H1 (cell line): ENCODE results near the gene TRAT1. TPM values are rescaled to one million over a fixed set of nuclear protein-coding genes. Genes with fewer than 3 reads are reported as not detected.

ENCODE experiments used
- CTCF ChIA-PET: fragments of 300-600 bp; sonication (Branson Sonifier 250); formaldehyde crosslinking; loops from one replicate; lab custom pipeline; 2021; ENCODE audit not compliant: partially characterized antibody; lab: Charles Lee
- POLR2A ChIA-PET: fragments of 300-600 bp; sonication (Branson Sonifier 250); formaldehyde crosslinking; loops from one replicate; lab custom pipeline; 2021; ENCODE audit warnings: inconsistent platforms; ENCODE audit not compliant: partially characterized antibody; lab: Charles Lee
- DNase-seq, 2 experiments: peaks; one replicate each; pipeline versions ENCODE4 v3.0.0 to v3.0.0-alpha.2; 2010 to 2022; ENCODE audit warnings: low spot score in 2 of 2, low read depth in 1 of 2, mixed read lengths in 1 of 2
- FAIRE-seq: peaks from 2 replicates; lab custom pipeline; 2011; peaks lifted over from hg19 to GRCh38; lab: Jason Lieb, UNC
- H2AFZ ChIP-seq: 2 replicates; pipeline ENCODE4 v1.8.1; 2012; ENCODE audit warnings: low read length, inconsistent platforms
- H2AK5ac ChIP-seq: 2 replicates; pipeline ENCODE4 v1.6.1; 2013; ENCODE audit warnings: low read depth, low read length
- H2BK120ac ChIP-seq: replicated peaks from 2 replicates; pipeline ENCODE3; 2013; ENCODE audit warnings: low read depth, low read length, inconsistent platforms
- H2BK12ac ChIP-seq: 2 replicates; pipeline ENCODE4 v1.6.1; 2013; ENCODE audit warnings: low read depth, low read length
- H2BK15ac ChIP-seq: 2 replicates; pipeline ENCODE4 v1.6.1; 2013; ENCODE audit warnings: low read length
- H2BK20ac ChIP-seq: 2 replicates; pipeline ENCODE4 v1.6.1; 2013; ENCODE audit warnings: low read length
- H2BK5ac ChIP-seq: 2 replicates; pipeline ENCODE4 v1.6.1; 2013; ENCODE audit warnings: low read depth, low read length
- H3K14ac ChIP-seq: 2 replicates; pipeline ENCODE4 v1.6.1; 2013; ENCODE audit warnings: inconsistent platforms; ENCODE audit not compliant: insufficient read length
- H3K18ac ChIP-seq: 2 replicates; pipeline ENCODE4 v1.6.1; 2013; ENCODE audit warnings: low read length; ENCODE audit errors: extremely low read depth
- H3K23ac ChIP-seq: 2 replicates; pipeline ENCODE4 v1.6.1; 2013; ENCODE audit warnings: inconsistent platforms; ENCODE audit not compliant: insufficient read length
- H3K23me2 ChIP-seq: 2 replicates; pipeline ENCODE4 v1.6.1; 2013; ENCODE audit warnings: low read depth, low read length
- H3K27ac ChIP-seq: 2 replicates; pipeline ENCODE4 v1.6.1; 2011; ENCODE audit warnings: low read depth, low read length, inconsistent platforms
- H3K27me3 ChIP-seq, 4 experiments: replicated peaks in 1 of 4; 1 replicate in 1 of 4; 2 replicates in 3 of 4; pipeline versions ENCODE4 v1.6.1 to v1.8.1; 2011 to 2013; ENCODE audit warnings: low read length in 3 of 4, mild to moderate bottlenecking in 3 of 4, inconsistent platforms in 2 of 4, mixed read lengths in 2 of 4, moderate library complexity in 1 of 4; ENCODE audit not compliant: control insufficient read depth in 3 of 4, insufficient read depth in 3 of 4; ENCODE audit errors: extremely low read depth in 1 of 4
- H3K36me3 ChIP-seq, 4 experiments: 2 replicates each; pipeline versions ENCODE4 v1.6.1 to v1.8.1; 2011 to 2013; ENCODE audit warnings: mild to moderate bottlenecking in 4 of 4, low read length in 3 of 4, moderate library complexity in 2 of 4, control low read depth in 1 of 4, inconsistent platforms in 1 of 4; ENCODE audit not compliant: insufficient read depth in 4 of 4, control insufficient read depth in 2 of 4
- H3K4ac ChIP-seq: replicated peaks from 2 replicates; pipeline ENCODE3; 2013; ENCODE audit warnings: low read length, low read depth, mixed read lengths, inconsistent platforms; ENCODE audit not compliant: insufficient read length
- H3K4me1 ChIP-seq, 4 experiments: replicated peaks in 1 of 4; 1 replicate in 1 of 4; 2 replicates in 3 of 4; pipeline versions ENCODE4 v1.6.1 to v1.8.1; 2011 to 2013; ENCODE audit warnings: low read length in 3 of 4, inconsistent platforms in 2 of 4, mixed read lengths in 1 of 4; ENCODE audit not compliant: insufficient read depth in 4 of 4, control insufficient read depth in 3 of 4
- H3K4me2 ChIP-seq, 2 experiments: 2 replicates each; pipeline versions ENCODE4 v1.6.1 to v1.8.1; 2011 to 2013; ENCODE audit warnings: low read depth in 2 of 2, low read length in 2 of 2, control low read depth in 1 of 2, inconsistent platforms in 1 of 2, mild to moderate bottlenecking in 1 of 2; ENCODE audit not compliant: insufficient read depth in 1 of 2
- H3K4me3 ChIP-seq, 4 experiments: fragments of 200-600, 300-600 bp in 1 of 4; sonication (generic), shearing (Covaris generic), sonication (Bioruptor Twin) in 1 of 4; 2 replicates each; pipeline versions ENCODE4 v1.5.1 to v1.8.1; 2011 to 2016; ENCODE audit warnings: low read length in 4 of 4, low read depth in 3 of 4, control low read depth in 2 of 4, inconsistent platforms in 2 of 4, mild to moderate bottlenecking in 2 of 4, mixed read lengths in 1 of 4, moderate library complexity in 1 of 4; ENCODE audit not compliant: insufficient read depth in 2 of 4; ENCODE audit errors: extremely low read depth in 1 of 4
- H3K56ac ChIP-seq: replicated peaks from 2 replicates; pipeline ENCODE3; 2013; ENCODE audit warnings: low read depth, mild to moderate bottlenecking, mixed read lengths, low read length, inconsistent platforms; ENCODE audit not compliant: insufficient read length
- H3K79me1 ChIP-seq: 2 replicates; pipeline ENCODE4 v1.6.1; 2013; ENCODE audit warnings: low read depth, low read length, control low read depth
- H3K79me2 ChIP-seq, 2 experiments: 2 replicates each; pipeline versions ENCODE4 v1.6.1 to v1.8.1; 2012 to 2013; ENCODE audit warnings: low read length in 2 of 2, mild to moderate bottlenecking in 2 of 2, inconsistent platforms in 1 of 2; ENCODE audit not compliant: insufficient read depth in 2 of 2, control insufficient read depth in 1 of 2
- H3K9ac ChIP-seq, 4 experiments: replicated peaks in 1 of 4; 1 replicate in 1 of 4; 2 replicates in 3 of 4; pipeline versions ENCODE4 v1.6.1 to v1.8.1; 2011 to 2013; ENCODE audit warnings: low read depth in 3 of 4, low read length in 3 of 4, control low read depth in 2 of 4, mild to moderate bottlenecking in 2 of 4, moderate library complexity in 2 of 4, inconsistent platforms in 1 of 4; ENCODE audit errors: extremely low read depth in 1 of 4
- H3K9me3 ChIP-seq, 2 experiments: 2 replicates each; pipeline versions ENCODE4 v1.6.1 to v1.8.1; 2012 to 2013; ENCODE audit warnings: mild to moderate bottlenecking in 2 of 2, moderate library complexity in 2 of 2, control low read depth in 1 of 2, inconsistent platforms in 1 of 2, low read depth in 1 of 2, low read length in 1 of 2, mixed read lengths in 1 of 2; ENCODE audit not compliant: insufficient read depth in 2 of 2
- H4K20me1 ChIP-seq, 2 experiments: replicated peaks in 1 of 2; 2 replicates each; pipeline versions ENCODE3 to v1.8.1; 2011 to 2013; ENCODE audit warnings: inconsistent platforms in 2 of 2, low read length in 2 of 2, mild to moderate bottlenecking in 1 of 2; ENCODE audit not compliant: insufficient read depth in 2 of 2, control insufficient read depth in 1 of 2
- H4K5ac ChIP-seq: 2 replicates; pipeline ENCODE4 v1.6.1; 2013; ENCODE audit warnings: low read length, low read depth, mixed read lengths, inconsistent platforms; ENCODE audit not compliant: insufficient read length
- H4K8ac ChIP-seq: 2 replicates; pipeline ENCODE4 v1.8.0; 2013; ENCODE audit warnings: mild to moderate bottlenecking, moderate library complexity, low read length, inconsistent platforms; ENCODE audit not compliant: insufficient read depth; ENCODE audit errors: extremely low read depth
- H4K91ac ChIP-seq: replicated peaks from 2 replicates; pipeline ENCODE3; 2013; ENCODE audit warnings: low read length, mixed read lengths, inconsistent platforms; ENCODE audit not compliant: insufficient read length
- BRCA1 ChIP-seq: IDR thresholded peaks from 2 replicates; pipeline ENCODE4 v1.6.1; 2012; ENCODE audit warnings: low read depth, low read length, improper control_type of control experiment
- CBX5 ChIP-seq: fragments of 300-800, 300-1000 bp; sonication (generic); IDR thresholded peaks from 2 replicates; pipeline ENCODE4 v1.7.1; 2016; ENCODE audit warnings: antibody characterized with exemption, low read length, low read depth
- CHD1 ChIP-seq: IDR thresholded peaks from 2 replicates; pipeline ENCODE4 v1.6.1; 2012; ENCODE audit warnings: low read depth, low read length, improper control_type of control experiment
- GABPA ChIP-seq: IDR thresholded peaks from 2 replicates; pipeline ENCODE4 v1.6.1; 2011; ENCODE audit warnings: mild to moderate bottlenecking, low read length, moderate library complexity, borderline replicate concordance; ENCODE audit not compliant: insufficient read depth
- HDAC2 ChIP-seq, 2 experiments: fragments of 300-600 bp in 1 of 2; sonication (generic) in 1 of 2; IDR thresholded peaks; 2 replicates each; pipeline ENCODE4 v1.6.1; 2011 to 2012; ENCODE audit warnings: low read depth in 2 of 2, low read length in 2 of 2, mild to moderate bottlenecking in 2 of 2, moderate library complexity in 2 of 2, borderline replicate concordance in 1 of 2, inconsistent platforms in 1 of 2
- JUN ChIP-seq: IDR thresholded peaks from 2 replicates; pipeline ENCODE4 v1.6.1; 2011; ENCODE audit warnings: low read depth, mild to moderate bottlenecking, improper control_type of control experiment, low read length
- POLR2A ChIP-seq, 2 experiments: IDR thresholded peaks; 1 replicate in 1 of 2; 2 replicates in 1 of 2; pipeline ENCODE4 v1.6.1; 2011; ENCODE audit warnings: low read depth in 2 of 2, low read length in 2 of 2, mild to moderate bottlenecking in 2 of 2; ENCODE audit errors: control extremely low read depth in 1 of 2
- SRF ChIP-seq: IDR thresholded peaks from 2 replicates; pipeline ENCODE4 v1.6.1; 2011; ENCODE audit warnings: mild to moderate bottlenecking, low read depth, low read length, moderate library complexity
- TBP ChIP-seq: IDR thresholded peaks from 2 replicates; pipeline ENCODE4 v1.6.1; 2011; ENCODE audit warnings: low read depth, low read length, improper control_type of control experiment
- WGBS, 2 experiments: shearing (Covaris generic) in 1 of 2; methylation state at CpG; one replicate each; pipeline versions ENCODE4 v1.1.6 to v1.1.7; 2013 to 2015; ENCODE audit warnings: low lambda C conversion rate in 2 of 2, mixed read lengths in 2 of 2, inconsistent platforms in 1 of 2, low coverage in 1 of 2, missing lambda C conversion rate in 1 of 2; ENCODE audit not compliant: insufficient replicate concordance in 2 of 2, insufficient coverage in 1 of 2, insufficient read length in 1 of 2; ENCODE audit errors: extremely low coverage in 1 of 2, missing lambda C conversion rate in 1 of 2; 5-methylcytosine and 5-hydroxymethylcytosine counted together
- polyA plus RNA-seq, 7 experiments: library from polyadenylated mRNA; depleted of rRNA in 3 of 7; stranded (reverse) in 5 of 7; unstranded in 2 of 7; fragments of >200 nt in 5 of 7; fragments of 200-250 nt in 2 of 7; gene quantifications; 1 replicate in 5 of 7; 2 replicates in 1 of 7; 4 replicates in 1 of 7; pipeline versions ENCODE4 v1.2.1 to v1.2.3, GENCODE V29; 2011 to 2013; ENCODE audit warnings: missing spikeins in 2 of 7, mixed read lengths in 2 of 7
- total RNA-seq: library from RNA; stranded (reverse); fragmentation: NEBNext Ultra II Directional; extraction: Animal tissue kit (Norgen Biotek cat#: 25700); gene quantifications from 2 replicates; pipeline ENCODE4 v1.2.1, GENCODE V29; 2021
- TF ChIP-seq, protein P1 (sequence below): IDR thresholded peaks from 2 replicates; pipeline ENCODE4 v1.6.1; 2011; ENCODE audit warnings: low read depth, mild to moderate bottlenecking, low read length; ENCODE audit not compliant: insufficient read depth

TRAT1 gene
- total and polyA plus RNA-seq, 2 of the 8 experiments (the other 6 are each of a cell fraction or from before 2014, with no cell fraction given) = not detected

DNA sequence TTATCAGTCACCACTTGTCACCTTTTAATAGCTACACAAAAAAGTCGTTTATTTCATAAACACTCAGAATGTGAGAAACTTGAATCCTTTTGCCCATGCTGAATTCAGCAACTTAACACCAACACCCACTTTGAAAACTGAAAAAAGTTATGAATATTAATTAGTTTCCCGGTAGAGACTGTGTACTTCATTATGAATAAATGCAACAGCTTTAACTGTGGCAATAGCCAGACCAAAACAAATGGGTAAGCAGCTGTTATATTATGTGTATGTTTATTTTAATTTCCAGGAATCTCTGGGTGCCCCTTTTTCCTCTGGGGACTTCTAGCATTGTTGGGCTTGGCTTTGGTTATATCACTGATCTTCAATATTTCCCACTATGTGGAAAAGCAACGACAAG, 7.8 kb downstream of the TRAT1 start:
- H3K23me2 ChIP-seq = no peaks in the 10 kb centered on the region; the same call in 1 of the 2 replicates
- H2BK12ac ChIP-seq = no peak overlapping the region
- no peak overlapping the region for H3K23ac ChIP-seq
- H3K79me2 ChIP-seq = no peaks in the 10 kb centered on the region
- H3K9me3 ChIP-seq = no peaks in the 10 kb centered on the region
- WGBS, 2 experiments = 87% methylated on average over 3 of the region's 3 CpGs; no CpG with 5 or more reads in 1 of the 2 experiments
- no peak overlapping the region for H4K8ac ChIP-seq
- no peak overlapping the region for H4K5ac ChIP-seq
- no peak overlapping the region for H3K56ac ChIP-seq
- no peak overlapping the region for H2BK20ac ChIP-seq
- ChIA-PET CTCF (interaction anchor here (1.3 to 2.2 kb wide), 2 partner anchors 9 to 12 kb away, joined by 3 to 6 read pairs; no protein-coding TSS in a partner anchor), POLR2A (no interaction called here)
- no peak overlapping the region for H2AK5ac ChIP-seq
- no peak overlapping the region for H3K18ac ChIP-seq
- H3K4me1 ChIP-seq = peaks cover 0 to 4% (median 0%) of the 10 kb centered on the region in 4 experiments; a peak in 1 of 7 replicates
- FAIRE-seq (no peak), DNase-seq (no peak)
- no peak overlapping the region for H2BK5ac ChIP-seq
- H2BK120ac ChIP-seq = no peak overlapping the region
- no peak overlapping the region for H2BK15ac ChIP-seq
- no peak overlapping the region for H3K9ac ChIP-seq
- no peaks in the 10 kb centered on the region for H3K27me3 ChIP-seq
- H4K91ac ChIP-seq = no peak overlapping the region
- H3K27ac ChIP-seq = no peak overlapping the region
- no peak overlapping the region for H3K4me2 ChIP-seq
- no peak overlapping the region for H2AFZ ChIP-seq
- H3K14ac ChIP-seq = no peak overlapping the region
- TF ChIP-seq JUN (no peak), POLR2A (IDR thresholded peaks at IDR 0.05; ENCODE audit: control extremely low read depth in 1 of 2, low read depth in 2 of 2, low read length in 2 of 2) (no peak), TBP (no peak), SRF (no peak), GABPA (no peak), HDAC2 (IDR thresholded peaks at IDR 0.05; ENCODE audit: borderline replicate concordance in 1 of 2, low read depth in 2 of 2, low read length in 2 of 2) (no peak), CBX5 (no peak), BRCA1 (no peak), CHD1 (no peak)
- TF ChIP-seq, protein P1, sequence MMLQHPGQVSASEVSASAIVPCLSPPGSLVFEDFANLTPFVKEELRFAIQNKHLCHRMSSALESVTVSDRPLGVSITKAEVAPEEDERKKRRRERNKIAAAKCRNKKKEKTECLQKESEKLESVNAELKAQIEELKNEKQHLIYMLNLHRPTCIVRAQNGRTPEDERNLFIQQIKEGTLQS = no peak
- no peaks in the 10 kb centered on the region for H4K20me1 ChIP-seq
- no peaks in the 10 kb centered on the region for H3K36me3 ChIP-seq
- no peak overlapping the region for H3K4me3 ChIP-seq
- no peaks in the 10 kb centered on the region for H3K79me1 ChIP-seq
- H3K4ac ChIP-seq = no peak overlapping the region
